PC-3 (cell line): ENCODE measurements around the gene MAD2L1BP. TPM values are rescaled to one million over a fixed set of nuclear protein-coding genes. Genes with fewer than 3 reads are reported as not detected.

Source experiments
- ATAC-seq: fragments of 200-7000 bp; cut with Tn5 transposase; 2 replicates; pipeline ENCODE4 v1.9.1; 2020; ENCODE audit warnings: mild to moderate bottlenecking, moderate library complexity
- BruUV-seq: library from RNA; stranded (reverse); fragments of 400-500 nt; replicated peaks from 2 replicates; lab custom pipeline; 2021; lab: Mats Ljungman, UMichigan
- CTCF ChIA-PET: fragments of 300-600 bp; sonication (Branson Sonifier 250); formaldehyde crosslinking; loops from one replicate; lab custom pipeline; 2022; ENCODE audit warnings: antibody characterized with exemption; lab: Charles Lee
- POLR2A ChIA-PET: fragments of 300-600 bp; sonication (Branson Sonifier 250); formaldehyde crosslinking; loops from one replicate; lab custom pipeline; 2022; ENCODE audit warnings: antibody characterized with exemption; ENCODE audit not compliant: unreplicated experiment; lab: Charles Lee
- DNase-seq: peaks from one replicate; pipeline ENCODE4 v3.0.0-alpha.2; 2015
- H2AFZ ChIP-seq: fragments of 300-600 bp; sonication (generic); 2 replicates; pipeline ENCODE4 v1.6.0; 2016; ENCODE audit warnings: antibody characterized with exemption, low read length
- H3F3A ChIP-seq: fragments of 300-600 bp; sonication (generic); one replicate; pipeline ENCODE4 v1.6.0; 2017; ENCODE audit warnings: antibody characterized with exemption, low read length, control low read depth, mild to moderate bottlenecking; ENCODE audit not compliant: unreplicated experiment
- H3K27ac ChIP-seq: fragments of 300-600 bp; sonication (generic); 2 replicates; pipeline ENCODE4 v1.5.1; 2016; ENCODE audit warnings: mild to moderate bottlenecking, low read length
- H3K27me3 ChIP-seq: fragments of 300-600 bp; sonication (generic); 2 replicates; pipeline ENCODE4 v1.6.1; 2016; ENCODE audit warnings: low read length, mixed read lengths
- H3K36me3 ChIP-seq: fragments of 300-600 bp; sonication (generic); 2 replicates; pipeline ENCODE4 v1.6.1; 2016; ENCODE audit warnings: low read depth, mixed run types, low read length, mixed read lengths
- H3K4me1 ChIP-seq: fragments of 300-600 bp; sonication (generic); 2 replicates; pipeline ENCODE4 v1.5.1; 2016; ENCODE audit warnings: low read length; ENCODE audit not compliant: insufficient read depth
- H3K4me2 ChIP-seq: fragments of 300-600 bp; sonication (generic); 2 replicates; pipeline ENCODE4 v1.6.0; 2016; ENCODE audit warnings: low read length
- H3K4me3 ChIP-seq: fragments of 300-600 bp; sonication (generic); 2 replicates; pipeline ENCODE4 v1.5.1; 2016; ENCODE audit warnings: mild to moderate bottlenecking, low read length, mixed read lengths
- H3K79me2 ChIP-seq: fragments of 300-600 bp; sonication (generic); 2 replicates; pipeline ENCODE4 v1.6.1; 2017; ENCODE audit warnings: low read length, mixed read lengths
- H3K9ac ChIP-seq: fragments of 300-600 bp; sonication (generic); 2 replicates; pipeline ENCODE4 v1.6.0; 2016; ENCODE audit warnings: mild to moderate bottlenecking, low read length
- H3K9me2 ChIP-seq: fragments of 300-600 bp; sonication (generic); replicated peaks from 2 replicates; pipeline ENCODE4 v1.6.1; 2016; ENCODE audit warnings: mixed run types, low read length, mixed read lengths
- H3K9me3 ChIP-seq: fragments of 300-600 bp; sonication (generic); 2 replicates; pipeline ENCODE4 v1.6.1; 2016; ENCODE audit warnings: low read length, mixed read lengths
- H4K20me1 ChIP-seq: fragments of 300-600 bp; sonication (generic); 2 replicates; pipeline ENCODE4 v1.6.1; 2016; ENCODE audit warnings: low read length, mixed read lengths
- CTCF ChIP-seq: fragments of 300-600 bp; sonication (generic); conservative IDR thresholded peaks from 2 replicates; pipeline ENCODE4 v1.5.1; 2017; ENCODE audit warnings: antibody characterized with exemption, low read depth, mild to moderate bottlenecking, low read length
- EZH2 ChIP-seq: fragments of 300-600 bp; sonication (generic); IDR thresholded peaks from one replicate; pipeline ENCODE4 v1.6.1; 2017; ENCODE audit warnings: antibody characterized with exemption, mild to moderate bottlenecking, low read length; ENCODE audit not compliant: unreplicated experiment
- EZH2phosphoT487 ChIP-seq: fragments of 300-600 bp; sonication (generic); IDR thresholded peaks from 2 replicates; pipeline ENCODE4 v1.6.1; 2018; ENCODE audit warnings: mild to moderate bottlenecking, antibody characterized with exemption, low read length, borderline replicate concordance
- intact Hi-C: fragments of 100-400 bp; cut with micrococcal nuclease; formaldehyde crosslinking; loops from 2 replicates; pipeline ENCODE4 v1.9.0; 2023
- total RNA-seq: library from RNA; depleted of rRNA; stranded (reverse); fragments of >200 nt; gene quantifications from 2 replicates; pipeline ENCODE4 v1.2.3, GENCODE V29; 2014

MAD2L1BP gene
- total RNA-seq, 1 experiment from 2014 or later = 40.9 TPM

DNA sequence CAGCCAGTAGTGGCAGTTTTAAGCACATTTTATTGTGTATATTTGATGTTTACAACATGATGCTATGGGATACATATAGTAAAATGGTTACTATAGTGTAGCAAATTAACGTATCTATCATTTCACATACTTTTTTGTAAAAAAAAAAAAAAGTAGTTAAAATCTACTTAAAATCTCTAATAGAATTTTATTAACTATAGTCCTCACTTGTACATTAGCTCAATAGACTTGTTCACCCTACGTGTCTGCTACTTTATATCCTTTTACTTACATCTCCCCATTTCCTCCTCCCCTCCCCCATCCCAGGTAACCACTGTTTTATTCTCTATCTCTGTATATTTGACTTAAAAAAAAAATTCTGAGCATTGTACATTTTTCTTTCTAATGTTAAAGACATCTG is 29.6 kb upstream of the MAD2L1BP start:
- Histone ChIP-seq H2AFZ (no peak overlapping the region), H3F3A (no peaks in the 10 kb centered on the region), H3K4me2 (no peak overlapping the region), H3K27me3 (no peaks in the 10 kb centered on the region), H3K4me3 (no peak overlapping the region), H3K9ac (no peak overlapping the region), H4K20me1 (no peaks in the 10 kb centered on the region), H3K4me1 (peaks cover 8% of the 10 kb centered on the region; the same call in 1 of the 2 replicates), H3K27ac (no peak overlapping the region), H3K79me2 (no peaks in the 10 kb centered on the region), H3K9me3 (no peaks in the 10 kb centered on the region), H3K36me3 (peaks cover 21% of the 10 kb centered on the region), H3K9me2 (no peaks in the 10 kb centered on the region)
- no peak for ATAC-seq
- DNase-seq = no peak
- no peak for TF ChIP-seq CTCF
- TF ChIP-seq EZH2phosphoT487 = no peak
- TF ChIP-seq EZH2 = no peak
- CTCF ChIA-PET = no interaction called here
- BruUV-seq = no TSS peak
- intact Hi-C loops = no loop called here
- POLR2A ChIA-PET = no interaction called here

- Histone ChIP-seq H3F3A (no peaks in the 10 kb centered on the region), H3K27ac (no peak overlapping the region), H3K9ac (no peak overlapping the region), H2AFZ (no peak overlapping the region), H3K36me3 (peaks cover 14% of the 10 kb centered on the region), H3K4me1 (peaks cover 8% of the 10 kb centered on the region; the same call in 1 of the 2 replicates), H3K4me2 (no peak overlapping the region), H3K27me3 (no peaks in the 10 kb centered on the region), H3K9me2 (no peaks in the 10 kb centered on the region), H3K9me3 (no peaks in the 10 kb centered on the region), H3K79me2 (no peaks in the 10 kb centered on the region), H3K4me3 (no peak overlapping the region), H4K20me1 (no peaks in the 10 kb centered on the region)
- ChIA-PET POLR2A (no interaction called here), CTCF (interaction anchor here (0.6 kb wide), 1 partner anchor 21 kb away, joined by 3 read pairs; no protein-coding TSS in a partner anchor)
- no TSS peak for BruUV-seq
- ATAC-seq (peak; percentile 77), DNase-seq (peak; percentile 86)
- intact Hi-C loops = no loop called here
- TF ChIP-seq EZH2 (no peak), EZH2phosphoT487 (no peak), CTCF (peak; percentile 91)
These were observed 27.3 kb upstream of the MAD2L1BP start for GRCh38 chr6:43608310-43608763.

DNA sequence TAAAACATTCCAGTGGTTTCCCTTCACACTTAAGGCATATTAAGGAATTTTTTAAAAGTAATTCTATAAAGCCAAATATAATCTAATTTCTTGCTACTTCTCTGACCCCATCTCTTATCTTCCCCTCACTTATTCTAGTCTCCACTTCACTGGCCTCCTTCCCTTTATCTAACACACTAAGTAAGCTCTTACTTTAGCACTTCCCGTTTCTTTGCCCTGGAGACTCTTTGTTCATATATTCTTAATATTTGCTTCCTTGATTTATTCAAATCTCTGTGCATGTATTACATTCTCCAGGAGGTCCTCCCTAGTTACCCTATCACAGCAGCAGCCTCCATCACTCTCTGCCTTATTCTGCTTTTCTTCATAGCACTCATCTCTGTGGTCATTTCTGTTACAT is 26.8 kb upstream of the MAD2L1BP start:
- ChIA-PET CTCF (interaction anchor here (0.6 kb wide), 1 partner anchor 21 kb away, joined by 3 read pairs; no protein-coding TSS in a partner anchor), POLR2A (no interaction called here)
- no peaks in the 10 kb centered on the region for H3K9me3 ChIP-seq
- H3K36me3 ChIP-seq = peaks cover 12% of the 10 kb centered on the region
- intact Hi-C loops = no loop called here
- peaks cover 8% of the 10 kb centered on the region; the same call in 1 of the 2 replicates for H3K4me1 ChIP-seq
- H3K27me3 ChIP-seq = no peaks in the 10 kb centered on the region
- no peak overlapping the region for H3K4me2 ChIP-seq
- no peaks in the 10 kb centered on the region for H3F3A ChIP-seq
- H3K4me3 ChIP-seq = no peak overlapping the region
- H4K20me1 ChIP-seq = no peaks in the 10 kb centered on the region
- no peak overlapping the region for H3K9ac ChIP-seq
- no peak for TF ChIP-seq EZH2phosphoT487
- TF ChIP-seq EZH2 = no peak
- no peak for TF ChIP-seq CTCF
- H3K79me2 ChIP-seq = no peaks in the 10 kb centered on the region
- H2AFZ ChIP-seq = no peak overlapping the region
- H3K27ac ChIP-seq = no peak overlapping the region
- ATAC-seq (no peak), DNase-seq (no peak)
- BruUV-seq = no TSS peak
- no peaks in the 10 kb centered on the region for H3K9me2 ChIP-seq
